GM12873 (cell line): Measurements from ENCODE around the gene CDX1.

ENCODE experiments used
- TF ChIP-seq, protein P1 (sequence below): IDR thresholded peaks from 2 replicates; pipeline ENCODE4 v1.5.1; 2012; ENCODE audit warnings: low read depth, mild to moderate bottlenecking, moderate library complexity, low read length, control low read depth; ENCODE audit not compliant: insufficient read depth; ENCODE audit errors: missing control alignments

The CDX1 gene

DNA sequence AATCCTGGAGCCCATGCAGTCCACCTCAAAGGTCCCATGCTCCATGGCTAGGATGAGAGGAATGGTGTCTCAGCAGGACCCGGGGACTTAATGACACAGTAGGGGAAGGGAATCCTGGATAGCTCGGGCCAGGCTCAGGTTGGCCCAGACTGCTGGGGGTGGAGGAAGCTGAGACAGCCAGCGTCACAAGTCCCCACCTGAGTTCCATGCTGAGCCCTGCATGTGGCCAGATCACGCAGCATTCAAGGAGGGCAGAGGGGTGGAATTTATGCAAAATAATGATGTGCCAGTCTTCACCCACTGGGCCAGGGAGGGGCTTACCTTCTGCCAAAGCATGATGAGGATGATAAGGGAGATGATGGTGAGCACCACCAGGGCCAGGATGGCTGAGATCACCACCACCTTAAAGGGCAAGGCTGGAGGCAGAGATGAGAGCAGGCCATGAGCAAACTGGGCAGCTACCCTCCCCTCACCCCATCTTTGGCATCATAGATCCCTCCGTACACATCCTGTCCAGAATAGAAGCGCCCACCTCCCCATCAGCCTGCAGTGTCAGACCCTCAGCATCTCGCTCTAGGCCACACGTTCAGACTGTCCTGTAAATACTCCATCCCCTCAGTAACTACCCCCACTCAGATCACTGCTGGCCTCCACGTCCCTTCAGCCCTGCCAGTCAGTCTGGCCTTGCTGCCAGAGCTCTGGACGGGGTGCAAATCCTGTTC is 40.2 kb upstream of the CDX1 start:
- TF ChIP-seq, protein P1, sequence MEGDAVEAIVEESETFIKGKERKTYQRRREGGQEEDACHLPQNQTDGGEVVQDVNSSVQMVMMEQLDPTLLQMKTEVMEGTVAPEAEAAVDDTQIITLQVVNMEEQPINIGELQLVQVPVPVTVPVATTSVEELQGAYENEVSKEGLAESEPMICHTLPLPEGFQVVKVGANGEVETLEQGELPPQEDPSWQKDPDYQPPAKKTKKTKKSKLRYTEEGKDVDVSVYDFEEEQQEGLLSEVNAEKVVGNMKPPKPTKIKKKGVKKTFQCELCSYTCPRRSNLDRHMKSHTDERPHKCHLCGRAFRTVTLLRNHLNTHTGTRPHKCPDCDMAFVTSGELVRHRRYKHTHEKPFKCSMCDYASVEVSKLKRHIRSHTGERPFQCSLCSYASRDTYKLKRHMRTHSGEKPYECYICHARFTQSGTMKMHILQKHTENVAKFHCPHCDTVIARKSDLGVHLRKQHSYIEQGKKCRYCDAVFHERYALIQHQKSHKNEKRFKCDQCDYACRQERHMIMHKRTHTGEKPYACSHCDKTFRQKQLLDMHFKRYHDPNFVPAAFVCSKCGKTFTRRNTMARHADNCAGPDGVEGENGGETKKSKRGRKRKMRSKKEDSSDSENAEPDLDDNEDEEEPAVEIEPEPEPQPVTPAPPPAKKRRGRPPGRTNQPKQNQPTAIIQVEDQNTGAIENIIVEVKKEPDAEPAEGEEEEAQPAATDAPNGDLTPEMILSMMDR = no peak

GRCh38 chr5:150126921-150127265 is 39.7 kb upstream of the CDX1 start:
- TF ChIP-seq, protein P1 = no peak

DNA sequence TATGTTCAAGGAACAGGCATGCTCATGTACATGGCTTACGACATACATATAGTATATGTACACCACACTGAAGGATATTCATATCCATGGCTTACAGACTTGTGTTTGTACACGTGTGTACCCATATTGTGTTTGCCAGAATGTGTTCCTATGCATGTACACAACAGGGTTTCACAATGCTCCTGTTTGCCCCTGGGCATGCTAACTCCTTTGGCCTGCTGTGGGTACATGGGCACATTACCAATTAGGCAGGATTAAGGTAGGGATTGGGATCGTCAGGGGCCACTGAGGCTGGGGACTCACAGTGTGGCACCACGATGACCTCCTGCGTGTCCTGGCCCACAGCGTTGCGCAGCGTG is 37.1 kb upstream of the CDX1 start:
- TF ChIP-seq, protein P1 = no peak

DNA sequence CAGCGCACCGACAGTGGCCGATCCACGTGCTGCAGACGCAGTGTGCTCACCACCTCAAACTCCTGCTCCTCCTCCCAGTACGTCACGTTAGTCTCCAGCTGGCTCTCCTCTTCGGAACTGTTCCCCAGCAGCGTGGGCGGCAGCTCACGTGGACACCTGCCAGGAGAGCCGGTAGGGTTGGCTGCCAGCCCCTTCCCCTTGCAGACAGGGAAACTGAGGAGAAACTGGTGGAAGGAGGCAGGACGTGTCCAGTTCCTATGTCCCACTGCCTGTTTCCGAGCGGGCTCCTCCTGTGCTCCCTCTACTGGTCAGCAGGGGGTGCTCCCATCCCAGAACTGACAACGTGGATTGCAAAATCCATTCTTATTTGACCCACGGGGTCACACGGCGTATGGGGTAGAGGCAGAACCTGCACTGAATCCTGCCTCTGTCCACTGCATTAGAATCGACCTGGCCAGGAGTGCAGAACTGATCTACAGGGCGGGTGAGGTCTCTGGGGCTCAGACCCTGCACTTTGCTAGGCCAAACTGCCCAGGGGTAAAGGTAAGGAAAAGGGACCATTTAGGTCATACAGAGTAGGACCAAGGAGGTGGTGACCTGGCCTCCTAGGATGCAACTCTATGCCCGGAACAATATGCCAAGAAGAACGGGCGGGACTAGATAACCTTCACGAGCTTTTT is 36.6 kb upstream of the CDX1 start:
- TF ChIP-seq, protein P1 = peak; percentile 95

DNA sequence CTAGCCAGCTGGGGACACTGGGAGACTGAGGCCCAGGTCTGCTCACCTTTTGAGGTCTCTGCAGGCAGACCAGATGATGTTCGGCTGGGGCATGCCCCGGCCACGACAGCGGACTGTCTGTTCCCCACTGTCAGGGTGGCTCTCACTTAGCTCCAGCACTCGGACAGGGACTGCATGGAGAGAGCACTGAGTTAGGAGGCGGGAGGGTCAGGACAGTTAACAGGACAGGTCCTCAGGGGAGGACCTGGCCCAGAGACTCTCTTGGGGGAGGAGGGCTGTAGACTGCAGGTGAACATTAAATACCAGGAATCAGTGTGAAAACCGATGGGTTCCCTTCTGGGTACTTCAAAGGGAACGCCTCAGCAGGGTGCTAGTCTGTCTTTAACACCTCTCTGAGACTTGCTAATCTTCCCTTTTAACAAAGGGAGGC is 36.1 kb upstream of the CDX1 start:
- TF ChIP-seq, protein P1 = no peak

- TF ChIP-seq, protein P1 = no peak
Observed at GRCh38 chr5:150131461-150131860, 35.1 kb upstream of the CDX1 start.

GRCh38 chr5:150131978-150132694 is 34.4 kb upstream of the CDX1 start:
- TF ChIP-seq, protein P1 = no peak
